ENCODE measurements around the gene SNCAIP. TPM values are rescaled to one million over a fixed set of nuclear protein-coding genes. Genes with fewer than 3 reads are reported as not detected.

SNCAIP gene
- total and polyA plus RNA-seq, 3 donors from 2014 or later: 12.7 to 28.4 (median 16.1) TPM

GRCh38 chr5:122332599-122333555 lies 20.8 kb downstream of the SNCAIP start:
- no peaks in the 10 kb centered on the region for H3K27me3 ChIP-seq
- H3K27ac ChIP-seq: no peak overlapping the region
- no peak for DNase-seq
- H3K9me3 ChIP-seq: no peaks in the 10 kb centered on the region
- 84 to 88% methylated on average over 5 of the region's 5 CpGs for WGBS, 2 donors
- no peaks in the 10 kb centered on the region for H3K4me1 ChIP-seq
- no peak for TF ChIP-seq CTCF (IDR thresholded peaks at IDR 0.05)
- TF ChIP-seq POLR2A (IDR thresholded peaks at IDR 0.05): no peak
- no peak overlapping the region for H3K4me3 ChIP-seq
- H3K36me3 ChIP-seq (ENCODE audit: low read depth, missing control alignments): no peaks in the 10 kb centered on the region
- intact Hi-C loops (cut with DNase I; ENCODE audit: low total_unique reads): no loop called here

- Histone ChIP-seq H3K27me3 (no peaks in the 10 kb centered on the region), H3K4me3 (no peak overlapping the region), H3K9me3 (no peaks in the 10 kb centered on the region), H3K36me3 (ENCODE audit: low read depth, missing control alignments) (no peaks in the 10 kb centered on the region), H3K27ac (no peak overlapping the region), H3K4me1 (no peaks in the 10 kb centered on the region)
- 80 to 82% methylated on average over 4 of the region's 4 CpGs for WGBS, 2 donors
- no peak for DNase-seq
- TF ChIP-seq POLR2A (IDR thresholded peaks at IDR 0.05) (no peak), CTCF (IDR thresholded peaks at IDR 0.05) (no peak)
- intact Hi-C loops (cut with DNase I; ENCODE audit: low total_unique reads): no loop called here
Observed at GRCh38 chr5:122333564-122333963, 21.5 kb downstream of the SNCAIP start.

- 85 to 92% methylated on average over 5 of the region's 5 CpGs for WGBS, 2 donors
- intact Hi-C loops (cut with DNase I; ENCODE audit: low total_unique reads): no loop called here
Observed at GRCh38 chr5:122339591-122339990, 27.6 kb downstream of the SNCAIP start.

GRCh38 chr5:122341087-122341486 lies 29.1 kb downstream of the SNCAIP start:
- Histone ChIP-seq H3K4me1 (no peaks in the 10 kb centered on the region), H3K9me3 (no peaks in the 10 kb centered on the region), H3K27ac (no peak overlapping the region), H3K27me3 (no peaks in the 10 kb centered on the region), H3K36me3 (ENCODE audit: low read depth, missing control alignments) (no peaks in the 10 kb centered on the region), H3K4me3 (no peak overlapping the region)
- DNase-seq: no peak
- intact Hi-C loops (cut with DNase I; ENCODE audit: low total_unique reads): no loop called here
- 86 to 92% methylated on average over 3 of the region's 3 CpGs for WGBS, 2 donors
- TF ChIP-seq POLR2A (IDR thresholded peaks at IDR 0.05): no peak
- TF ChIP-seq CTCF (IDR thresholded peaks at IDR 0.05): no peak

More at GRCh38 chr5:122339591-122339990, 27.6 kb downstream of the SNCAIP start:
- H3K27me3 ChIP-seq: no peaks in the 10 kb centered on the region
- H3K4me3 ChIP-seq: no peak overlapping the region
- no peak overlapping the region for H3K27ac ChIP-seq
- H3K4me1 ChIP-seq: no peaks in the 10 kb centered on the region
- no peak for DNase-seq
- H3K9me3 ChIP-seq: no peaks in the 10 kb centered on the region
- H3K36me3 ChIP-seq (ENCODE audit: low read depth, missing control alignments): no peaks in the 10 kb centered on the region
- TF ChIP-seq CTCF (IDR thresholded peaks at IDR 0.05) (no peak), POLR2A (IDR thresholded peaks at IDR 0.05) (no peak)
